Mesenchymal stem cell (in vitro differentiated cells and primary cell): ENCODE results near the gene PKN3.
"Not testable (repeated sequence)": the region's sequence is repeated elsewhere in the genome, so short reads cannot be mapped to it uniquely, and the experiment has no call there.

ENCODE experiments used
- DNase-seq: peaks from one replicate; pipeline ENCODE4 v3.0.0-alpha.2; 2013
- H2AFZ ChIP-seq: one replicate; pipeline ENCODE4 v1.6.1; 2013; ENCODE audit warnings: low read depth, mild to moderate bottlenecking, control low read depth, inconsistent platforms, low read length, moderate library complexity
- H2AK5ac ChIP-seq: 2 replicates; pipeline ENCODE4 v1.6.1; 2013; ENCODE audit warnings: low read length, moderate library complexity, mild to moderate bottlenecking, inconsistent platforms; ENCODE audit not compliant: severe bottlenecking
- H2BK120ac ChIP-seq: one replicate; pipeline ENCODE4 v1.6.1; 2013; ENCODE audit warnings: low read depth, mild to moderate bottlenecking, inconsistent platforms, low read length, moderate library complexity
- H2BK12ac ChIP-seq, 2 experiments: one replicate each; pipeline ENCODE4 v1.6.1; 2013; ENCODE audit warnings: inconsistent platforms in 2 of 2, low read length in 2 of 2, mild to moderate bottlenecking in 2 of 2, moderate library complexity in 2 of 2, control low read depth in 1 of 2
- H2BK15ac ChIP-seq: one replicate; pipeline ENCODE4 v1.6.1; 2013; ENCODE audit warnings: mild to moderate bottlenecking, low read depth, inconsistent platforms; ENCODE audit not compliant: poor library complexity, severe bottlenecking
- H2BK5ac ChIP-seq: 2 replicates; pipeline ENCODE4 v1.6.1; 2013; ENCODE audit warnings: low read depth, mild to moderate bottlenecking, low read length, control low read depth, inconsistent platforms; ENCODE audit not compliant: poor library complexity, severe bottlenecking
- H3K14ac ChIP-seq, 2 experiments: one replicate each; pipeline ENCODE4 v1.6.1; 2013; ENCODE audit warnings: inconsistent platforms in 2 of 2, low read length in 2 of 2, control low read depth in 1 of 2, mild to moderate bottlenecking in 1 of 2, moderate library complexity in 1 of 2
- H3K18ac ChIP-seq, 2 experiments: one replicate each; pipeline ENCODE4 v1.6.1; 2013; ENCODE audit warnings: inconsistent platforms in 2 of 2, low read length in 2 of 2, control low read depth in 1 of 2, low read depth in 1 of 2, mild to moderate bottlenecking in 1 of 2
- H3K23ac ChIP-seq, 2 experiments: one replicate each; pipeline ENCODE4 v1.6.1; 2013; ENCODE audit warnings: inconsistent platforms in 2 of 2, low read length in 2 of 2, mild to moderate bottlenecking in 2 of 2, moderate library complexity in 2 of 2, control low read depth in 1 of 2
- H3K27ac ChIP-seq: 2 replicates; pipeline ENCODE4 v1.5.1; 2013; ENCODE audit warnings: mild to moderate bottlenecking, moderate library complexity, low read length, control low read depth, inconsistent platforms; ENCODE audit not compliant: poor library complexity, severe bottlenecking
- H3K27me3 ChIP-seq, 2 experiments: 2 replicates each; pipeline versions ENCODE4 v1.6.1 to v1.7.0; 2013; ENCODE audit warnings: low read length in 2 of 2, mild to moderate bottlenecking in 2 of 2, moderate library complexity in 2 of 2, control low read depth in 1 of 2, inconsistent platforms in 1 of 2; ENCODE audit not compliant: control insufficient read depth in 1 of 2, insufficient read depth in 1 of 2
- H3K36me3 ChIP-seq, 2 experiments: 2 replicates each; pipeline versions ENCODE4 v1.6.1 to v1.7.0; 2013; ENCODE audit warnings: low read length in 2 of 2, control low read depth in 1 of 2, inconsistent platforms in 1 of 2, low read depth in 1 of 2, mild to moderate bottlenecking in 1 of 2; ENCODE audit not compliant: insufficient read depth in 2 of 2, control insufficient read depth in 1 of 2
- H3K4ac ChIP-seq, 2 experiments: one replicate each; pipeline ENCODE4 v1.6.1; 2013; ENCODE audit warnings: inconsistent platforms in 2 of 2, low read length in 2 of 2, mild to moderate bottlenecking in 2 of 2, moderate library complexity in 2 of 2, control low read depth in 1 of 2, low read depth in 1 of 2
- H3K4me1 ChIP-seq: 2 replicates; pipeline ENCODE4 v1.6.1; 2013; ENCODE audit warnings: low read depth, low read length, control low read depth; ENCODE audit not compliant: control insufficient read depth, insufficient read depth
- H3K4me2 ChIP-seq: 2 replicates; pipeline ENCODE4 v1.6.1; 2013; ENCODE audit warnings: low read length, mild to moderate bottlenecking, inconsistent platforms; ENCODE audit not compliant: poor library complexity, severe bottlenecking
- H3K4me3 ChIP-seq, 2 experiments: 2 replicates each; pipeline versions ENCODE4 v1.5.1 to v1.7.0; 2013; ENCODE audit warnings: low read length in 2 of 2, mild to moderate bottlenecking in 2 of 2, control low read depth in 1 of 2, low read depth in 1 of 2; ENCODE audit not compliant: insufficient read depth in 1 of 2
- H3K79me1 ChIP-seq: replicated peaks from 2 replicates; pipeline ENCODE4 v1.6.1; 2013; ENCODE audit warnings: mild to moderate bottlenecking, control low read depth, low read length, inconsistent platforms; ENCODE audit not compliant: poor library complexity, severe bottlenecking
- H3K9ac ChIP-seq: 2 replicates; pipeline ENCODE4 v1.7.0; 2013; ENCODE audit warnings: mild to moderate bottlenecking, low read length, moderate library complexity
- H3K9me3 ChIP-seq: 2 replicates; pipeline ENCODE4 v1.7.0; 2013; ENCODE audit warnings: mild to moderate bottlenecking, low read length; ENCODE audit not compliant: control insufficient read depth
- H4K8ac ChIP-seq: one replicate; pipeline ENCODE4 v1.6.1; 2013; ENCODE audit warnings: inconsistent platforms, mild to moderate bottlenecking, low read length, moderate library complexity
- H4K91ac ChIP-seq: one replicate; pipeline ENCODE4 v1.6.1; 2013; ENCODE audit warnings: mild to moderate bottlenecking, low read length, inconsistent platforms
- WGBS: methylation state at CpG from one replicate; pipeline ENCODE4 v1.1.7; 2013; ENCODE audit warnings: mixed read lengths; 5-methylcytosine and 5-hydroxymethylcytosine counted together

Gene PKN3

DNA sequence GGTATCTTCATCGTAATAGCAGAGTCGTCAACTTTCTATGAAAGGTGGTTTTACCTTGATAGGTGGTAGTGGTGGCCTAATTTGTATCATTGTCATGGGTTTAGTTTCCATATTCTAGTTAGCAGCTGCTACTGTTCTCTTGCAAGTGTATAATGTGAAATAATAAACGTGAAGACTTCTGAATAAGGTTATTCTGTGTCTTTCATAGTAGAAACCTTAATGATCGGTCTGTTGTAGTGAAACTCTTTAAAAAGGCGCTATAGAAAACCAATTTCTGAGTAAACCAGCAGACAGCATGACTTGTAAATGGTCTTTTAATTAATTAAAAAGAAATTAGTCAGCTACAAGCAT lies 11.6 kb upstream of the PKN3 start:
- no peak for DNase-seq
- peak overlapping the region; percentile 95 for H3K4me2 ChIP-seq
- peak overlapping the region; percentile 27 for H3K27ac ChIP-seq
- H4K8ac ChIP-seq, result no peak overlapping the region
- peak overlapping the region; percentile 90 to 91 for H3K4me3 ChIP-seq
- no peak overlapping the region for H3K4ac ChIP-seq
- H2BK120ac ChIP-seq, result no peak overlapping the region
- H2BK5ac ChIP-seq, result no peak overlapping the region
- peak overlapping the region; percentile 90 for H3K9ac ChIP-seq
- H3K23ac ChIP-seq, result peak overlapping the region in 1 of 2 experiments; percentile 9
- peaks cover 8% of the 10 kb centered on the region for H3K79me1 ChIP-seq
- H3K4me1 ChIP-seq, result peaks cover 13% of the 10 kb centered on the region
- 21% methylated on average over 5 of the region's 5 CpGs for WGBS
- H2BK12ac ChIP-seq, result no peak overlapping the region
- peak overlapping the region in 1 of 2 experiments; percentile 78 for H3K18ac ChIP-seq
- peaks cover 4 to 37% of the 10 kb centered on the region in 2 experiments for H3K36me3 ChIP-seq
- no peak overlapping the region for H2AK5ac ChIP-seq
- no peaks in the 10 kb centered on the region for H3K27me3 ChIP-seq
- H3K14ac ChIP-seq, result peak overlapping the region in 1 of 2 experiments; percentile 97
- no peak overlapping the region for H2BK15ac ChIP-seq
- no peak overlapping the region for H4K91ac ChIP-seq
- H3K9me3 ChIP-seq, result no peaks in the 10 kb centered on the region
- no peak overlapping the region for H2AFZ ChIP-seq

DNA sequence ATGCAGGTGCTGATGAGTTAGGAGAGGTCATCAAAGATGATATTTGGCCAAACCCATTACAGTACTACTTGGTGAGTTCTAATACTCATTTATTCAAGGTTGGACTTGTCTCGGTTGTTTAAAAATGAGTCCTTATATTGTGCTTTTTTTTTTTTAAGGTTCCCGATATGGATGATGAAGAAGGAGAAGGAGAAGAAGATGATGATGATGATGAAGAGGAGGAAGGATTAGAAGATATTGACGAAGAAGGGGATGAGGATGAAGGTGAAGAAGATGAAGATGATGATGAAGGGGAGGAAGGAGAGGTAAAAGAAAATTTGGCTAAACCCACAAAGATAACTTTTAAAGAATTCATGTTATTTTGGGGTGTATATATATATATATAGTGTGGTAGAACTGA lies 8.6 kb upstream of the PKN3 start:
- DNase-seq, H3K4ac ChIP-seq, H3K79me1 ChIP-seq, H3K23ac ChIP-seq, H2BK5ac ChIP-seq, H3K14ac ChIP-seq, H4K8ac ChIP-seq, H3K18ac ChIP-seq, H3K9ac ChIP-seq, H3K9me3 ChIP-seq, H2BK15ac ChIP-seq, H2BK12ac ChIP-seq, H3K4me1 ChIP-seq, H2AFZ ChIP-seq, H3K4me2 ChIP-seq, H3K27ac ChIP-seq, H3K4me3 ChIP-seq, H3K27me3 ChIP-seq, H2BK120ac ChIP-seq, H2AK5ac ChIP-seq, H4K91ac ChIP-seq: not testable (repeated sequence)
- H3K36me3 ChIP-seq, result peaks cover 7 to 56% of the 10 kb centered on the region in 2 experiments
- 95% methylated on average over 3 of the region's 3 CpGs for WGBS

DNA sequence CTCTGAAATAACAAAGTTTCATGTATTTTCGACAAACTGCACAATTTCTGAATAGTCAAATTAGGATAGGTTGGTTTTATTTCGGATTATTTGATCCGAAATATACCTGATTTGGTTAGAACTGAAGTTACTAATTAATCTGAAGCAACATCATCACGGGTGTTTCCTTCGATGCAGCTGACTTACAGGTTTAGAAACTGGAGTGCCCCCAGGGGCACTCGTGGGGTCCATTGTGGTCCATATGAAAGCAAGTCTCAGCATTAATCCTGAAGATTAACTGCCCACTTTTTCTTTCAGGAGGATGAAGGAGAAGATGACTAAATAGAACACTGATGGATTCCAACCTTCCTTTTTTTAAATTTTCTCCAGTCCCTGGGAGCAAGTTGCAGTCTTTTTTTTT lies 8.0 kb upstream of the PKN3 start:
- Histone ChIP-seq H3K9ac (no peak overlapping the region), H3K4me1 (peaks cover 5% of the 10 kb centered on the region), H2BK120ac (no peak overlapping the region), H3K27me3 (no peaks in the 10 kb centered on the region), H3K4me2 (no peak overlapping the region), H3K4ac (no peak overlapping the region), H2BK12ac (no peak overlapping the region), H3K79me1 (no peaks in the 10 kb centered on the region), H4K91ac (no peak overlapping the region), H2BK15ac (no peak overlapping the region), H3K4me3 (no peak overlapping the region), H3K9me3 (no peaks in the 10 kb centered on the region), H2AK5ac (no peak overlapping the region), H3K14ac (no peak overlapping the region), H3K23ac (no peak overlapping the region), H2BK5ac (no peak overlapping the region), H3K36me3 (peaks cover 7 to 56% of the 10 kb centered on the region in 2 experiments), H3K18ac (no peak overlapping the region), H3K27ac (no peak overlapping the region), H4K8ac (no peak overlapping the region), H2AFZ (no peak overlapping the region)
- no peak for DNase-seq
- 98% methylated on average over 6 of the region's 6 CpGs for WGBS

DNA sequence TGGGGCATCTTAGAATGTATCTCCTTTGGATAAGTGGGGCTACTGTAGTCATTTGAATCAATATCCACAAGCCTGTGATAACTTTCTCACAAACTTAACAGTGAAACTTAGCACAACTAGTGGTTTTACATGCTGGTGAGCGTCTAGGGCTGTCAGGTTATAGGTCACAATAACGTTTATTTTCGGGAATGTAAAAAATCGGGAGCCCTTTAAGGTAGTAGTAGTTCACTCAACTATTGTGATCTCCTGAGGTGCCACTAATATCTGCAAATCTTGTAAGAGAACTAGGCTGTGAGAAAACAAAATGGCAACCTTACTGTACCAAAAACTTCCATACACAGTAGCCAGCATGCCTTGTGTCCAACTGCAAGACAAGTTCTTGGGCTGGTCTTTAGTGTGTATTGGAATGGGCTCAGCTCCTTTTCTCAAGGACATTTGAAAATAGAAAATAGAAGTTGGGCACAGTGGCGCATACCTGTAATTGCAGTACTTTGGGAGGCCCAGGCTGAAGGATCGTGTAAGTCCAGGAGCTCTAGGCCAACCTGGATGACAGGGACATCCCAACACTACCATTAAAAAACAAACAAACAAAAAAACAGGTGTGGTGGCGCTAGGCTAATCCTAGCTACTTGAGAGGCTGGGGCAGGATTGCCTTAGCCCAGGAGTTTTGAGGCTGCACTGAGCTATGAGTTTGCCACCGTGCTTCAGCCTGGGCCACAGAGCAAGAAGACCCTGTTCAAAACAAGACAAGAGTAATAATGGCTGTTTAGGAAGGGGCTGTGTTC lies 5.2 kb upstream of the PKN3 start:
- no peaks in the 10 kb centered on the region for H3K9me3 ChIP-seq
- H3K79me1 ChIP-seq, result no peaks in the 10 kb centered on the region
- no peak overlapping the region for H2BK12ac ChIP-seq
- no peak overlapping the region for H3K23ac ChIP-seq
- no peak overlapping the region for H2BK5ac ChIP-seq
- peaks cover 3 to 48% of the 10 kb centered on the region in 2 experiments for H3K36me3 ChIP-seq
- H4K91ac ChIP-seq, result no peak overlapping the region
- 74% methylated on average over 8 of the region's 8 CpGs for WGBS
- no peak overlapping the region for H3K4me3 ChIP-seq
- DNase-seq, result no peak
- no peak overlapping the region for H2BK120ac ChIP-seq
- H3K14ac ChIP-seq, result no peak overlapping the region
- no peaks in the 10 kb centered on the region for H3K27me3 ChIP-seq
- H3K4me1 ChIP-seq, result peaks cover 8% of the 10 kb centered on the region
- no peak overlapping the region for H3K18ac ChIP-seq
- H3K4ac ChIP-seq, result no peak overlapping the region
- no peak overlapping the region for H2BK15ac ChIP-seq
- H3K27ac ChIP-seq, result no peak overlapping the region
- no peak overlapping the region for H2AFZ ChIP-seq
- H3K4me2 ChIP-seq, result no peak overlapping the region
- H4K8ac ChIP-seq, result no peak overlapping the region
- peak overlapping the region; percentile 13 for H3K9ac ChIP-seq
- H2AK5ac ChIP-seq, result no peak overlapping the region
